Measurements from ENCODE around the gene SLC6A7.

DNA sequence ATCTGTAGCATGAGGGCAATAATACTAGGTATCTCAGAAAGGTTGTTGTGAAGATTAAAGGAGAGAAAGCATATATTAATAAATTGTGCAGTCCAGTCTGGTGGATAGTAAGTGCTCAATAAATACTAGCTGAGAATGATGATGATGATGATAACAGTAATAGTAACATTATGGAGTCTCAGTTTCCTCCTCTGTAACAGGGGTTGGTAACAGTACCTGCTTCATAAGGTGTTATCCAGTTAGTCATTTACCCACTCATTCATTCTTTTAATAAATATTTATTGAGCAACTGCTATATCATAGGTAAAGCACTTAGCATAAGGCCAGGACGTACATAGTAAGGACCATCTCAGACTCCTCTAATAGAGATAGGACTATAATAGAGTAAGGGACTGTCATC is 7.6 kb downstream of the SLC6A7 start:
- no peak for TF ChIP-seq POLR2AphosphoS5 (IDR thresholded peaks at IDR 0.05)
- no peak for TF ChIP-seq CTCF (IDR thresholded peaks at IDR 0.05)

Data from sigmoid colon (tissue), 4 donors.